NCI-H446 treated with DMSO at 0.1 percent for 48 hours (cell line): ENCODE data around the gene PRM2.
"Not testable (repeated sequence)": the region's sequence is repeated elsewhere in the genome, so short reads cannot be mapped to it uniquely, and the experiment has no call there.

Source experiments
- DNase-seq: peaks from one replicate; lab custom pipeline; 2025; lab: John Stamatoyannopoulos, UW

PRM2 gene

GRCh38 chr16:11289696-11290095, 13.4 kb upstream of the PRM2 start:
- not testable (repeated sequence) for DNase-seq

DNA sequence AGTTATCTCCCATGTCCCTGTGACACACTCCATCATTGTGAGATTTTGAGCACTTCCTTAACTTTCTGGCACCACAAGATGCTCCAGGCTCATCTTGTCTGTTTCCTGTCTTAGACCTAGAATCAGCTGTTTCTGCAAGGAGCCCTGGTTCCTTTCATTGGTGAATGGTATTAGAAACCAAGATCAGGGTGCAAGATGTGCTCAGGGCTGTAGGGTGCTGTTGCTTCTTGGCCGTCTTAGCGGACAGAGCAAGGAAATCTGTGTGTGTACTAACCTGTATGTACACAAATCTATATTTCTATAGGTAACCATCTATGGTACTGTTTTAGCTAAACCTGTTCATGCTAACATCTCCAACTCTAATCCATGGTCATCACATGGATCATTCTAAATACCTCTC, 12.9 kb upstream of the PRM2 start:
- DNase-seq = no peak

DNA sequence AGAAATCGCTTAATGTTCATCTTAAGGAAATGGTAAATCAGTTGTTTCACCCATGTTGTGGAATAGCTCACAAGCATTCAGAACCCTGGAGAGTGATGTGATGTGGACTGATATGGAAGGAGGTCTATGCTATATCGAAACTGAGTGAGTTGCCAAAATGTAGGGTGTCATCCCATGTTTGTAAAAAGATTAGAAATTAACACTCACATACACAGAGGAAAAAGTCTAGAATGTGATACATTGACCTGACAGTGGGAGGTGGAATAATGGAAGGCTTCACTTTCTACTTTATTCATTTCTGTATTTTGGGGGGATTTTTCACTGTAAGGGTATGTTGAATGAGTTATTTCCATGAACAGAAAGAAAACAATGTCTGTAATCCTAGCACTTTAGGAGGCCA, 9.6 kb upstream of the PRM2 start:
- no peak for DNase-seq

GRCh38 chr16:11283820-11284248, 7.6 kb upstream of the PRM2 start:
- no peak for DNase-seq

- no peak for DNase-seq
Measured at GRCh38 chr16:11280616-11281522, 4.6 kb upstream of the PRM2 start, which contains the start of gene PRM1. Gene PRM1, minus strand, starts transcription at chr16:11281330. Its CDS starts 92 bp downstream, at chr16:11281238.

DNA sequence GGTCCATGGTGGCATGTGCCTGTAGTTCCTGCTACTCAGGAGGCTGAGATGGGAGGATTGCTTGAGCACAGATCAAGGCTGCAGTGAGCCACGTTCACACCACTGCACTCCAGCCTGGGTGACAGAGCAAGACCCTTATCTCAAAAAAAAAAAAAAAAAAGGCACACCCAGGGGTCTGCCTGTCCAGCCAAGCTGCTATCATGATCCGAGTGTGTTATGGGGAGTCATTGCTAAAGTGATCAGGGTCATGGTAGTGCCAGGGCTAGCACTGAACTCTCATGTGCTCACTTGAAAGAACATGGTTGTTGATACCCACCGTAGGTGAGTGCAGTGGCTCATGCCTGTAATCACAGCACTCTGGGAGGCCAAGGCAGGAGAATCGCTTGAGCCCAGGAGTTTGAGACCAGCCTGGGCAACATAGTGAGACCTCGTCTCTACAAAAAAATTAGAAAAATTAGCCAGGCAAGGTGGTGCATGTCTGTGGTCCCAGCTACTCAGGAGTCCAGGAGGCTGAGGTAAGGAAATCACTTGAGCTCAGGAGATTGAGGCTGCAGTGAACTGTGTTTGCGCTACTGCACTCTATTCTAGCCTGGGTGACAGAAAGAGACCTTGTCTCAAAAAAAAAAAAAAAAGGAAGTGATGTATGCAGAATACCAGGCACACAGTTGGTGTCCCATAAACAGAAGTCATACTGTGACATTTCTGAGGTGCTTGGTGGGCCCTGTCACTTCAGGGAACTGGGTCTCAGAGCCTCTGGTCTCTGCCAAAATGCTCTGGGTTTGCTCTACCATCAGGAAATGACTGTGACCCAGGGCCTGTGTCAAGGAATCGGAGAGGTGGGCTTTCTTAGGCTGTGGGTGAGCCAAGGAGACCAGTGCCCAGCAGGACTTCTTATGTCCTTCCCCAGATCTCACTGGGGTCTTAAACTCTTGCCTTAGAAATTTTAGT, 2.7 kb upstream of the PRM2 start:
- DNase-seq = no peak

GRCh38 chr16:11277607-11278337, 1.5 kb upstream of the PRM2 start:
- no peak for DNase-seq

DNA sequence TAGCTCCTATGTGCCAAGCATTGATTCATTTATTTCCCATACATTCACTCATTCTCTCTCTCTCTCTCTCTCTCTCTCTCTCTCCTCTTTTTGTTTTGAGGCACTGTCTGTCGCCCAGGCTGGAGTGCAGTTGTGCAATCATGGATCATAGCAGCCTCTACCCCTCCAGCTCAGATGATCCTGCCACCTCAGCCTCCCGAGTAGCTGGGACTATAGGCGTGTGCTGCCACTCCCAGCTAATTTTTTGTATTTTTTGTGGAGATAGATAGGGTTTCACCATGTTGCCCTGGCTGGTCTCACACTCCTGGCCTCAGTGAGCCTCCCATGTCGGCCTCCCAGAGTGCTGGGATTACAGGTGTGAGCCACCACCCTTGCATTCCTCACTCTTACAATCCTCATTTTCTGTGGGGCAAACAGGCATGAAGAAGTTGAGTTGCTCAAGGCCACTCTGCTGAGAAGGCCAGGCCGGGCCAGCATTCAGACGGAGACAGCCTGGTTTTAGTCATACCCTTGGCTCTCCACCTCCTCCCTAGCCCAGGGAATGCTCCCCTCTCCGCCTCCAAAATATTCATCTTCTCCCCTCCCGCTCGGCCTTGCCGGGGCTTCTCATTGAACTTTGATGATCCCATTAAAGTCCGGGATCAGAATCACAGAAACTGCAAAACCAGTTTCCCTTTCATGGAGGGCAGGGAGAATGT, 765 bp upstream of the PRM2 start:
- no peak for DNase-seq

DNA sequence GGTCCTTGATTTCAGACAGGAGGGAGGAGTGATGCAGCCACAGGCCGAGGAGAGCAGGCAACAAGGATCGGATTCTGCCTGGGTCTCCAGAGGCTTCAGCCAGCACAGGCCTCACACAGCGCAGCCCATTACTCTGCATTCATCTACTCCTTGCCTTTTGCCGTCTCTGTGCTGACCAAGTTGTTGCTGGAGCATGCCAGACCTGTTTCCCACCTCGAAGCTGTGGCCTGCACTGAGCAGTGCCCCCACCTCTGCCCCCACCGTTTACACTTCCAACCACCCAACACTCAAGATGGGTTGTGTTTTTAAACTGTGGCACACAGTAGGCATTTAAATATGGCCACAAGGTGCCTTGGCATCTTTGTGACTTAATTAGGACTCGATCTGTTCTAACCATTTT, 1.3 kb downstream of the PRM2 start:
- DNase-seq = no peak

- no peak for DNase-seq
Measured at GRCh38 chr16:11273721-11274324, 2.5 kb downstream of the PRM2 start.

GRCh38 chr16:11272921-11273720, 3.2 kb downstream of the PRM2 start, which contains the start of gene PRM3:
Gene PRM3, minus strand, starts transcription at chr16:11273629. Its CDS starts 34 bp downstream, at chr16:11273595.
- no peak for DNase-seq

- DNase-seq = no peak
Measured at GRCh38 chr16:11272484-11272883, 3.8 kb downstream of the PRM2 start.

DNA sequence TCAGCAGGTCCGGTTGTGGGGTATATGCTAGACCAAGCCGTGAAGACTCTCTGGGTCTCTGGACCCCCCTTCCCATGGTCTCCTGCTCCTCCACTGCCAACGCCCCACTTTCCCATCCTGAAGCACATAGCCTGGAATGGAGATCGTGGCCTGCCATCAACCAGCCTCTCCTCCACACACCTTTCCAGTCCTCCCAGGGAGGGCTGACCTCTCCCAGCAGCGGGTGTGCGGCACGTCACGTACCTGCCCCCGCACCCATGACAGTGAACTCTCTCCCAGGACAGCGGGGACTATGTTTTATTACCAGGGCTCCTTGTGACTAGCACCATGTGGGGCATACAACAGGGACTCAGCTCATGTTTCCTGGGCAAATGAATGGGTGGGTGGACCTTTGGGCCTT, 4.7 kb downstream of the PRM2 start:
- no peak for DNase-seq

DNA sequence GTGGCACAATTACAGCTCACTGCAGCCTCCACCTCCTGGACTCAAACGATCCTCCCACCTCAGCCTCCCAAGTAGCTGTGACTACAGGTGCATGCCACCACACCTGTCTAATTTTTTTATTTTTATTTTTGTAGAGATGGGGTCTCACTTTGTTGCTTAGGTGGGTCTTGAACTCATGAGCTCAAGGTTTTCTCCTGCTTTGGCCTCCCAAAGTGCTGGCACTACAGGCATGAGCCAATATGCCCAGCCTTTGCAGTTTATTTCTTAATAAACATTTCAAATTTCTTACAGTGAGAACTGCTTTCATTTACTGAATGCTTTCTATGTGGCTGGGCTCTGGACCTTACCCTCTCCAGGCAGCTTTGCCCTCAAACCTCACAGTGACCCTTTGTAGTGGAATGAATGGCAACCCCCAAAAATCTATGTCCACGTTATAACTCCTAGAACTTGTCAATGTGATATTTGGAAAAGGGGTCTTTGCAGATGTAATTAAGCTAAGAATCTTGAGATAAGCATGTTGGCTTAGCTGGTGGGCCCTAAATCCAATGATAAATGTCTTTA, 5.6 kb downstream of the PRM2 start:
- no peak for DNase-seq

GRCh38 chr16:11268921-11269375, 7.3 kb downstream of the PRM2 start, which contains the start of gene TNP2:
Gene TNP2, minus strand, starts transcription at chr16:11269325. Its CDS starts 63 bp downstream, at chr16:11269262.
- no peak for DNase-seq

- no peak for DNase-seq
Measured at GRCh38 chr16:11265124-11265523, 11.2 kb downstream of the PRM2 start.

DNA sequence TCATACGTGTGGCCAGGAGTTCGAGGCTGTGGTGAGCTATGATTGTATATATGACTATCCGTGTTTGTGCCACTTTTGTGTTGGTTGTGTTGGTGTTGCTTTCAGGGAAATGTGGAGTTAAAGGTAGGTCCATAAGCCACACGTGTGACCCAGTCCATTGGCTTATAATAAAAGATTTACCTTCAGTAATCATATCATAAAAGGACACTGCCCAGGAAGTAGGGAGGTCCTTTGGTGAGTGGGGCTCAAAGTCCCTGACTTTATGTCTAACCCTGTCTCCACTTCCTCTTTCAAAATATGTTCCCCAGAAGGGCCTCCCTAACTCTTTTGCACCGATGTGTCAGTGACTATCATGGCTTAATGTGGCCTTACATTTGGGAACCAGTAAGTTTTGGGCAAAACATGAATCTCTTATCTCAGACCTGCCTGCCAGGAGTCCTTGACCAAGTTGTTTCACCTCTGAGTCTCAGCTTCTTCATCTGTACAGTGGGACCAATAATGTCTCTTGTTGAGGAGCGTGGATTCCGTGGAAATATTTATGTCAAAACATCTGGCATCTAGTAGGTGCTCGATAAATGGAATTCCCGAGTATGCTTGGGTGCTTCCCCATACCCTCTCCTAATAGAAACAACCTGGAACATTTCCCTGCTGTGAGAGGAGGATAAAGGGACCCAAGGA, 12.0 kb downstream of the PRM2 start:
- no peak for DNase-seq

GRCh38 chr16:11263737-11264136, 12.5 kb downstream of the PRM2 start:
- DNase-seq = no peak

DNA sequence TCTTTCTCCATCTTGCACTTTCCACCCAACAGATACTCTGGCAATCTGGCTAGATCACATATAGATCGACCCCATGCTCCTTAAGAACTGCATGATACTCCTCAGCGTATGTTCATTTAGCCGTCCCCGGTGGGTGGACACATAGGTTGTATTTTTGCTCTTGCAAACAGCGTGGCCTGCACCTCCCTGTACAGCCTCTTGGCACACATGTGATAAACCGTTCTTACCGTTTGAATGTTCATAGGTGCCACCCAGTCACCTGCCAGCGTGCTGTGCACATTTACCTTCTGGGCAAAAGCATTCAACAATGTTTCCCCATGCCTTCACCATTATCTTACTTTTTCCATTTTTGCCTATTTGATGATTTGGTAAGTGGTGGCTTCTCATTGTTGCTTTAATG, 13.4 kb downstream of the PRM2 start:
- DNase-seq = no peak
